GM12873 (cell line): ENCODE data around the gene SLAMF1.

ENCODE experiments used
- CTCF ChIP-seq: IDR thresholded peaks from 2 replicates; pipeline ENCODE4 v1.5.1; 2012; ENCODE audit warnings: low read depth, mild to moderate bottlenecking, moderate library complexity, low read length, control low read depth; ENCODE audit not compliant: insufficient read depth; ENCODE audit errors: missing control alignments

SLAMF1 gene

GRCh38 chr1:160662910-160663309, 16.1 kb upstream of the SLAMF1 start:
- TF ChIP-seq CTCF, result no peak

- no peak for TF ChIP-seq CTCF
These were observed 12.7 kb upstream of the SLAMF1 start for GRCh38 chr1:160659566-160659965.

DNA sequence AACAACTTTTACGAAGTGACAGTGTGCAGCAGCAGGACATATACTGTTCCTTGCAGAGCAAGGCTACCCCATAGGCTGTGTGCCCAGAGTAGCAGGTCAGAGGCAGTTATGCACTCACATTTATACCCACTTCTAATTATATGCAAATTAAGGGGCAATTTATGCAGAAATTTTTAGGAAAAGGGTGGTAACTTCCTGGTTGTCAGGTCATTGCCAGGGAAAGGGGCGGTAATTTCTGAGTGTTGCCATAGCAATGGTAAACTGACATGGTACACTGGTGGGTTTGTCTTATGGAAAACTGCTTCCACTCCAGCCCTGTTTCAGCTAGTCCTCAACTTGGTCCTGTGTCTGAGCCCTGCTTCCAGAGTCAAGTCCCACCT, 12.0 kb upstream of the SLAMF1 start:
- no peak for TF ChIP-seq CTCF

GRCh38 chr1:160658162-160658813, 11.4 kb upstream of the SLAMF1 start:
- TF ChIP-seq CTCF, result no peak

DNA sequence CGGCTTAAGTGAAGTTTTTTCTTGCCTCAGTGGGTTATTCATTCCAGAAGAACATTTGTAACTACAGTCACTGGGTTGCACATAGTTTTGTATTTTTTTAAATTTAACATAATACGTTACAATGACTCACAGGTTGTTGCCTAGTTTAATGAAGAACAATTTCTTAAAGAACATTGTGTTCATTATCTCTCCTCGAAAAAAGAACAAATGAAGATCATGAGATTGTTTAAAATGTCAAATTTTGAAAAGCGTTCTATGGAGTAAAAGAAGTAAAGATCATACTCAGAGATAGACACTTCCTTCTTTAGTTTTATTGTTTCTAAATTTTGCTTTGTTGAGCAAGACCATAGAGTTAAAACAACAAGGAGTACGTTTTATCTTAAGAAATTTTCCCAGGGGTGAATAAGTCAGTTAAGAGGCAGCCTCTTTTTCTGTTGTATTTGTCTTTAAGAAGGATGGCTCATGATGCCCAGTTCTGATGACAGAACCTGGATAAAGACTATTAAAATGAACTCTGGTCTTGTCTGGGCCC, 10.5 kb upstream of the SLAMF1 start:
- no peak for TF ChIP-seq CTCF

DNA sequence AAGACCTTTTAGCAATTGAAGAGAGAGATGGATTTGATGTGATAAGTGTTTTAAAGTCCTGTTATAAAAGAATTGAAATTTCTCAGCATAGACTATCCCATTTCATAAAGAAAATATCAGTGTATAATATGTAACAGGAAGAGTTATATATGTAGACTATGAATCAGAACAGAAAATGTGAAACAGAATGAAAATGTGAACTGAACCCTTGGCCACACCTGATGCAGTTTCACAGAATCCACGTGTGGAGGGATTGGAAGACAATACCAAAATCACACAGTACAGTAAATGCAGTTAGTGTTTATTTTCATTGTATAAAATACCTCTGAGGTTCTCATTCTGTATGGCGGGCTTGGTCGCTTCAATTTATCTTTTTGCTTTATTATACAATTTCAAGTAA, 9.9 kb upstream of the SLAMF1 start:
- no peak for TF ChIP-seq CTCF

DNA sequence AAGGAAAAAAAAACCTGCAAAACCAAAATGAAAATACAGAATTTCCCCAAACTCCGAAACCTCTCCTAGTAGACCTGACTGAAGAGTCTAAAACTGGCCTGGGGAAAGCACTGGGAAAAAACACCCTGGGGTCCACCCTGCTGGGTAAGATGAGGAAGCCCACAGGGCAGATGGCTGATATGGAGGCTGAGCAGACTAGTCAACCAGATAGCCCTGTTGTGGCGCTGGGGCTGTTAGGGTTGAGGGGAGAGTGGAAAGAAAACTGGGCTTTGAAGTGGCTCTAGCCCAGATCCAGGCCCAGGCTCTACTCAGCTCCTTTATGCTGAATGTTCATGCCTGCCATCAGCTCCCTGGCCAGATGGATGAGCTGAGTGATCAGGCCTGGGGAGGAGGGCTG, 6.8 kb upstream of the SLAMF1 start:
- no peak for TF ChIP-seq CTCF
